CD14-positive monocyte (primary cell): ENCODE measurements around the gene TOR1AIP1. TPM values are rescaled to one million over a fixed set of nuclear protein-coding genes. Genes with fewer than 3 reads are reported as not detected.
A peak's percentile ranks its signal among the peaks of the same experiment; 100 is the strongest.
"Not testable (repeated sequence)": the region's sequence is repeated elsewhere in the genome, so short reads cannot be mapped to it uniquely, and the experiment has no call there.

Experiments
- DNase-seq, 3 donors: peaks; one replicate each; pipeline ENCODE4 v3.0.0-alpha.2; 2011 to 2022
- H2AFZ ChIP-seq: 2 replicates; pipeline ENCODE4 v1.6.0; 2012; ENCODE audit warnings: mild to moderate bottlenecking, low read depth, low read length, inconsistent platforms; ENCODE audit not compliant: insufficient read depth, poor library complexity, severe bottlenecking
- H3K27ac ChIP-seq, 2 donors: 1 replicate in 1 of 2; 2 replicates in 1 of 2; pipeline ENCODE4 v1.5.1; 2012 to 2013; ENCODE audit warnings: low read length in 2 of 2, control low read depth in 1 of 2, inconsistent platforms in 1 of 2, low read depth in 1 of 2, mild to moderate bottlenecking in 1 of 2
- H3K27me3 ChIP-seq, 2 donors: one replicate each; pipeline versions ENCODE4 v1.6.0 to v1.6.1; 2011 to 2013; ENCODE audit warnings: low read length in 2 of 2; ENCODE audit not compliant: control insufficient read depth in 2 of 2, insufficient read depth in 2 of 2
- H3K36me3 ChIP-seq, 2 donors: replicated peaks in 1 of 2; 1 replicate in 1 of 2; 2 replicates in 1 of 2; pipeline versions ENCODE4 v1.5.1 to v1.6.1; 2012 to 2013; ENCODE audit warnings: low read length in 2 of 2, control low read depth in 1 of 2, inconsistent platforms in 1 of 2, mild to moderate bottlenecking in 1 of 2; ENCODE audit not compliant: insufficient read depth in 2 of 2, control insufficient read depth in 1 of 2
- H3K4me1 ChIP-seq, 2 donors: 1 replicate in 1 of 2; 2 replicates in 1 of 2; pipeline versions ENCODE4 v1.5.1 to v1.6.1; 2012 to 2013; ENCODE audit warnings: low read length in 2 of 2, control low read depth in 1 of 2, inconsistent platforms in 1 of 2, mild to moderate bottlenecking in 1 of 2, moderate library complexity in 1 of 2; ENCODE audit not compliant: insufficient read depth in 2 of 2, control insufficient read depth in 1 of 2
- H3K4me2 ChIP-seq: replicated peaks from 2 replicates; pipeline ENCODE3; 2012; ENCODE audit warnings: low read length, moderate library complexity, mild to moderate bottlenecking; ENCODE audit not compliant: poor library complexity, severe bottlenecking; ENCODE audit errors: extremely low read depth
- H3K4me3 ChIP-seq, 3 experiments: fragments of 200-600 bp in 1 of 3; sonication (generic) in 1 of 3; replicated peaks in 1 of 3; 1 replicate in 2 of 3; 2 replicates in 1 of 3; pipeline ENCODE4 v1.5.1; 2011 to 2013; ENCODE audit warnings: low read length in 3 of 3, mild to moderate bottlenecking in 3 of 3, control low read depth in 2 of 3, low read depth in 2 of 3, inconsistent platforms in 1 of 3, moderate library complexity in 1 of 3
- H3K79me2 ChIP-seq: 2 replicates; pipeline ENCODE4 v1.6.0; 2012; ENCODE audit warnings: mild to moderate bottlenecking, control low read depth, inconsistent platforms, low read length, moderate library complexity; ENCODE audit not compliant: insufficient read depth
- H3K9ac ChIP-seq: 2 replicates; pipeline ENCODE4 v1.6.0; 2017; ENCODE audit warnings: low read length, mild to moderate bottlenecking; ENCODE audit not compliant: insufficient read depth, poor library complexity, severe bottlenecking
- H3K9me3 ChIP-seq, 2 donors: replicated peaks in 1 of 2; 1 replicate in 1 of 2; 2 replicates in 1 of 2; pipeline versions ENCODE4 v1.5.1 to v1.6.1; 2012 to 2013; ENCODE audit warnings: low read length in 2 of 2, control low read depth in 1 of 2; ENCODE audit not compliant: control insufficient read depth in 1 of 2, insufficient read depth in 1 of 2
- H4K20me1 ChIP-seq: 2 replicates; pipeline ENCODE4 v1.6.0; 2012; ENCODE audit warnings: mild to moderate bottlenecking, low read length, control low read depth, moderate library complexity; ENCODE audit not compliant: insufficient read depth
- H3K27ac Mint-ChIP-seq, 7 donors: one replicate each; pipeline ENCODE4 v1.8.0; 2020; ENCODE audit warnings: mild to moderate bottlenecking in 7 of 7, mixed read lengths in 7 of 7, moderate library complexity in 6 of 7, inconsistent platforms in 2 of 7
- H3K27me3 Mint-ChIP-seq, 3 donors: one replicate each; pipeline ENCODE4 v1.8.0; 2021 to 2022; ENCODE audit warnings: low read depth in 3 of 3, mild to moderate bottlenecking in 3 of 3, mixed read lengths in 3 of 3, moderate library complexity in 3 of 3, inconsistent platforms in 1 of 3
- H3K36me3 Mint-ChIP-seq, 2 donors: one replicate each; pipeline ENCODE4 v1.8.0; 2020; ENCODE audit warnings: mixed read lengths in 2 of 2, inconsistent platforms in 1 of 2, mild to moderate bottlenecking in 1 of 2
- H3K4me1 Mint-ChIP-seq: one replicate; pipeline ENCODE4 v1.8.0; 2020; ENCODE audit warnings: mild to moderate bottlenecking, mixed read lengths
- H3K4me3 Mint-ChIP-seq, 2 donors: one replicate each; pipeline ENCODE4 v1.8.0; 2020; ENCODE audit warnings: mild to moderate bottlenecking in 2 of 2, mixed read lengths in 2 of 2, moderate library complexity in 1 of 2
- H3K9me3 Mint-ChIP-seq, 7 donors: one replicate each; pipeline ENCODE4 v1.8.0; 2020 to 2022; ENCODE audit warnings: mixed read lengths in 7 of 7, mild to moderate bottlenecking in 6 of 7, moderate library complexity in 6 of 7, inconsistent platforms in 2 of 7
- CTCF ChIP-seq: fragments of 200-600 bp; IDR thresholded peaks from one replicate; pipeline ENCODE4 v1.8.0; 2022; ENCODE audit warnings: antibody characterized with exemption, mild to moderate bottlenecking
- WGBS: methylation state at CpG from one replicate; pipeline ENCODE4 v1.1.5; 2013; ENCODE audit warnings: missing lambda C conversion rate; ENCODE audit not compliant: insufficient coverage; 5-methylcytosine and 5-hydroxymethylcytosine counted together
- intact Hi-C, 2 donors: fragments of 100-400 bp; cut with micrococcal nuclease; formaldehyde crosslinking; loops; one replicate each; pipeline versions ENCODE4 v1.15.0 to v1.15.1; 2023
- polyA plus RNA-seq, 3 donors: library from polyadenylated mRNA; depleted of rRNA in 1 of 3; unstranded in 2 of 3; stranded (reverse) in 1 of 3; fragments of 300-500 nt in 2 of 3; fragments of >200 nt in 1 of 3; fragmentation: Illumina TruSeq in 2 of 3; gene quantifications; 1 replicate in 2 of 3; 2 replicates in 1 of 3; pipeline ENCODE4 v1.2.3, GENCODE V29; 2012 to 2021

Gene TOR1AIP1
- polyA plus RNA-seq, 3 donors, result 18.8 to 114 (median 77.5) TPM

GRCh38 chr1:179958359-179958758 lies 76.3 kb downstream of the TOR1AIP1 start:
- H2AFZ ChIP-seq, result no peak overlapping the region
- H3K4me1 ChIP-seq, result peaks cover 20 to 31% of the 10 kb centered on the region in 2 donors
- no peak for DNase-seq
- H3K27me3 ChIP-seq, result no peaks in the 10 kb centered on the region
- Mint-ChIP-seq H3K27ac (no peak overlapping the region), H3K36me3 (peaks cover 5 to 6% of the 10 kb centered on the region in 2 donors), H3K4me3 (no peak overlapping the region), H3K9me3 (peaks cover 0 to 3% (median 0%) of the 10 kb centered on the region in 7 donors), H3K27me3 (no peaks in the 10 kb centered on the region), H3K4me1 (peaks cover 38% of the 10 kb centered on the region)
- H3K9me3 ChIP-seq, result no peaks in the 10 kb centered on the region
- H3K27ac ChIP-seq, result no peak overlapping the region
- no peak overlapping the region for H3K4me3 ChIP-seq
- peaks cover 71% of the 10 kb centered on the region for H4K20me1 ChIP-seq
- no peak overlapping the region for H3K4me2 ChIP-seq
- peaks cover 0 to 5% of the 10 kb centered on the region in 2 donors for H3K36me3 ChIP-seq
- no peak overlapping the region for H3K9ac ChIP-seq
- peaks cover 98% of the 10 kb centered on the region for H3K79me2 ChIP-seq
- no CpG with 5 or more reads among the region's 3 CpGs for WGBS
- no peak for TF ChIP-seq CTCF
- intact Hi-C loops, result no loop called here

- H3K4me2 ChIP-seq, H3K36me3 Mint-ChIP-seq, H3K27me3 ChIP-seq, H3K27me3 Mint-ChIP-seq, H3K9ac ChIP-seq, H3K4me3 ChIP-seq, H3K4me1 ChIP-seq, H3K9me3 Mint-ChIP-seq, DNase-seq, H2AFZ ChIP-seq, intact Hi-C loops, H3K27ac ChIP-seq, H3K4me3 Mint-ChIP-seq: not testable (repeated sequence)
- peak overlapping the region in 1 of 7 donors; percentile 2 for H3K27ac Mint-ChIP-seq
- Histone ChIP-seq H3K79me2 (peaks cover 100% of the 10 kb centered on the region), H4K20me1 (peaks cover 96% of the 10 kb centered on the region), H3K9me3 (peaks cover 0 to 10% of the 10 kb centered on the region in 2 donors), H3K36me3 (peaks cover 0 to 11% of the 10 kb centered on the region in 2 donors)
- WGBS, result 93% methylated on average over 3 of the region's 8 CpGs
- H3K4me1 Mint-ChIP-seq, result peaks cover 34% of the 10 kb centered on the region
Observed at GRCh38 chr1:179962168-179962567, 80.1 kb downstream of the TOR1AIP1 start.
